HEK293T (cell line): ENCODE results near the gene PACRG.

Experiments
- FOXK2 ChIP-seq: fragments of 450-650 bp; IDR thresholded peaks from 2 replicates; pipeline ENCODE4 v1.6.1; 2016; ENCODE audit warnings: mild to moderate bottlenecking
- SP1 ChIP-seq: fragments of 450-650 bp; IDR thresholded peaks from 2 replicates; pipeline ENCODE4 v1.6.1; 2017
- ZNF384 ChIP-seq: fragments of 450-650 bp; IDR thresholded peaks from 2 replicates; pipeline ENCODE4 v1.6.1; 2016

- TF ChIP-seq FOXK2 (no peak), SP1 (no peak), ZNF384 (no peak)
Observed at GRCh38 chr6:163162007-163162873, 434.5 kb downstream of the PACRG start.
